Subcutaneous abdominal adipose tissue (tissue), 5 donors: Measurements from ENCODE around the gene KCTD1.
"Not testable (repeated sequence)": the region's sequence is repeated elsewhere in the genome, so short reads cannot be mapped to it uniquely, and the experiment has no call there.

ENCODE experiments used
- H3K27ac ChIP-seq: one replicate; pipeline ENCODE4 v1.7.0; 2013; ENCODE audit warnings: low read depth, mild to moderate bottlenecking, inconsistent platforms, low read length, moderate library complexity
- H3K27me3 ChIP-seq, 5 donors: one replicate each; pipeline ENCODE4 v1.7.0; 2013; ENCODE audit warnings: low read length in 5 of 5, inconsistent platforms in 1 of 5; ENCODE audit not compliant: control insufficient read depth in 5 of 5, insufficient read depth in 4 of 5
- H3K36me3 ChIP-seq, 5 donors: one replicate each; pipeline ENCODE4 v1.7.0; 2013; ENCODE audit warnings: low read length in 5 of 5; ENCODE audit not compliant: control insufficient read depth in 5 of 5, insufficient read depth in 5 of 5
- H3K4me1 ChIP-seq, 5 donors: one replicate each; pipeline ENCODE4 v1.7.0; 2013; ENCODE audit warnings: low read length in 5 of 5, mild to moderate bottlenecking in 3 of 5, moderate library complexity in 1 of 5; ENCODE audit not compliant: control insufficient read depth in 5 of 5, insufficient read depth in 5 of 5
- H3K4me3 ChIP-seq, 5 donors: one replicate each; pipeline ENCODE4 v1.7.0; 2013; ENCODE audit warnings: low read length in 5 of 5, low read depth in 1 of 5
- H3K9ac ChIP-seq, 5 donors: one replicate each; pipeline ENCODE4 v1.7.0; 2013; ENCODE audit warnings: low read length in 5 of 5, mild to moderate bottlenecking in 4 of 5, moderate library complexity in 3 of 5
- H3K9me3 ChIP-seq, 5 donors: one replicate each; pipeline ENCODE4 v1.7.0; 2013; ENCODE audit warnings: low read length in 5 of 5; ENCODE audit not compliant: control insufficient read depth in 5 of 5
- donor health status: healthy.
- donor health status: healthy.
- donor health status: healthy.
- donor health status: healthy.
- donor health status: healthy.

Gene KCTD1

GRCh38 chr18:26437634-26438033, 110.7 kb downstream of the KCTD1 start:
- not testable (repeated sequence) for H3K9me3 ChIP-seq, H3K36me3 ChIP-seq, H3K27ac ChIP-seq, H3K4me3 ChIP-seq, H3K9ac ChIP-seq, H3K27me3 ChIP-seq, H3K4me1 ChIP-seq

DNA sequence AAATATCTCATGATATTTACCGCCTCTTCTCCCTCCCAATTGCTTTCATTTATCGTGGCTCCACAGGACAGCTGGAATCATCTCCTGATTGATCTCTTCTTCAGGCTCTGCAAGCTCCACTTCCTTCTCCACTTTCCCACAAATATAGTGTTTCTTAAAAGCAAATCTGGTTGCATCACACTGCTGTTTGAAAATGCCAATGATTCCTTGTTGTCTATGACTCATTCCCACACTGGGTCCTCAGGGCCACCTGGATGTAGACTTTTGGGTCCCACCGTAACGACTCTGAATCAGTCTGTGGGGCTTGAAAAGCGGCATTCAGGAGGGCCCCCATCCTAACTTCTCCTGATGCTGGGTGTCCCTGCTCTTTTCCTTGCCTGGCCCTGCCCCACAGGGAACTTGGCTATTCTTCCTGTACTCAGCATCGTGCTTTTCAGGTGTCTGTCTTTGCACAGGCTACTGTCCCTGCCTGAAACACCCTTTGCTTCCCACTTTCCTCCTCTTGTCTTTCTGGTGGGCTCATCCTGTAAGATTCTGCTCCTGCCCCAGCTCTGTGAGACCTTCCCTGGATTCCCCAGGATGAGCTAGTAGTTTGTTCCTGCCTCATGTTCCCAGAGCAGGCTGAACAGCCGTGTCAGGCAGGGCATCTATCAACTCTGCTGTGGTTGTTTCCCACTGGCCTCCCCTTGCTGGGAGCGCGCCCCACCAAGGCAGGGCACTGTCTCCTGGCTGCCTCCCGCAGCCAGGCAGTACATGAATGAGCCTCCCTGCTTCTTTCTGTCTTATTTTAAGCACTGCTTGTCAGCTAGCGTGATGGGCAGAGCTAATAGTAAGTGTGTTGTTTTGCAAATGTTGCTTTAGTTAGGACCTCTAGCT, 111.9 kb downstream of the KCTD1 start:
- Histone ChIP-seq H3K4me3 (no peak overlapping the region), H3K27ac (no peak overlapping the region), H3K9ac (no peak overlapping the region), H3K9me3 (no peaks in the 10 kb centered on the region), H3K36me3 (no peaks in the 10 kb centered on the region), H3K27me3 (no peaks in the 10 kb centered on the region), H3K4me1 (no peaks in the 10 kb centered on the region)

DNA sequence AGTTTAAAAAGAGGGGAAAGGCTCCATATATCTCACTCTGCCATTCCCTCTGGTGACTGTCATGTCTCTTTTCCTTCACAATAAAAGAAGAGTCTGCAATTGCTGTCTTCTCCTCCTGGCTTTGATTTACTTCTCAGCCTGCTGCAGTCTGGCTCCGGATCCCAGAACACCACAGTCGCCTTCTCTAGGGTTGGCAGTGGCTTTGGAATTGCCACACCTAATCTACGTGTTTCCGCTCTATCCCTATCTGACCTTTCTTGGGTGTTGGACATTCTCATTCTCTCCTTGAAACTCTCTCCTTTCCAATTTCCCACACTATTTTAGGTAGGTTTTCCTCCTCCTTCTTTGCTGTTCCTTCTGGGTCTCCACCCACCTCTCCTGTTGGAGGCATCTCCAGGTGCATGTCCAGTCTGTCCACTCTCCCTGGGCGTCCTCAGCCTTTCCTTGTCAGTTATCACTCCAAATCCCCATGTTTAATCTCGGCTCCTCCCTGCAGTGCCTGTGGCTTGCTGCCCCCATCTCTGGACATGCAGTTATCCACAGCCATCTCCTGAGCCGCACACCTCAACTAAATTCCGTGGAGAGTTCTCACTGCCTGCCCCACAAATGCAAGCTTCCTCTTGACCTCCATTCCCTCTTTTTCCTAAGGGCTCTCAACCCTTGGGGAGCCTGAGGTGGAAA, 112.8 kb downstream of the KCTD1 start:
- Histone ChIP-seq H3K27ac (no peak overlapping the region), H3K36me3 (no peaks in the 10 kb centered on the region), H3K4me1 (no peaks in the 10 kb centered on the region), H3K27me3 (no peaks in the 10 kb centered on the region), H3K9ac (no peak overlapping the region), H3K4me3 (no peak overlapping the region), H3K9me3 (no peaks in the 10 kb centered on the region)

DNA sequence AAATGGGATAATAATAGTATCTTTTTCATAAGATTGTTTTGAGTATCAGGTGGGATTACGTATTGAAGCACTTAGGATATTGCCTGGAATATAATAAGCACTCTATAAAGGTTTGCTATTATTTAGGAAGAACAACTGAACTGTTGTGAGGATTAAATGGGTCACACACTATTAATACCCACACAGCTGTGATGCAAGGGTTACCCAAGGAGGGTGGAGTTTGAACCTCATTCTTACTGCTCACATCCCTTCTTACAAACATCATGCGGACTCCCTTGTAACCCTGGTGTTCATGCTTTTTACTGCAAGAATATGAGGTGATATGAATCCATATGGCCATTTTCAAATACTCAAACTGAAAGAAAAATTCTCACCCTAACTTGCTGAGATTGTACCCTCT, 113.5 kb downstream of the KCTD1 start:
- Histone ChIP-seq H3K27ac (no peak overlapping the region), H3K4me3 (no peak overlapping the region), H3K36me3 (no peaks in the 10 kb centered on the region)

DNA sequence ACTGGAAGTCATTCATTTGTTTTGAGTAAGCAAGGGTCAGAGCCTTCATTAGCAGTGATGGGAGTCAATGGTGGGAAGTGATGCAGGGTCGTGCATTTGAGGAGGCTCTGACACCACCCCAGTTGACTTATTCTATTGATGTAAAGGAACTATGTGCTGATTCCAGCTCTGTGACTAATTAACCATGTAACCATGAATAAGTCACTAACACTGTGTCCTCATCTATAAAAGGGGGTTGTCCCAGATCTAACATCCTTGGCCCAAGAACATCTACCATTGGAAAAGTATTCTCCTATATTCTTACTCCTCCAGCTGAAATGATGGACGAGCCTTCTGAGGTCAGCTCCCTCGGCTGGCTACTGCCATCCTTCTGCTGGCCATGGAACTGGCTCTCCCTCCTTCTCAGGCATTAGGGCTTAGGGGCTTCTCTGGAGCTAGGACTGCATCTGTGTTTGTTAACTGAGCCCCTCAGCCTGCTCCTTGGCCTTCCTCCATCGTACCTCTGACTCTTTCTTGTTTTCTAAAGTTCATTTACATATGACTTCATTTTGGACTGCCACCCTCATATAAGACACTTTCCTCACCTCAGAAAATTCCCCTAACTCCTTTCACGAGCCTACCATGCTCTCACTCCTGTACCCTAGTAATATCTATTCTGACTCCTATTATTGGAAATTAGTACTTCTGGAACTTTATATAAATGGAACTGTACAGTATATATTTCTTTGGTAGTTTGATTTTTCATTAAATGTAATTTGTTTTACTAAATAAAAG, 115.5 kb downstream of the KCTD1 start:
- no peaks in the 10 kb centered on the region for H3K36me3 ChIP-seq

More for the DNA sequence above, 113.5 kb downstream of the KCTD1 start:
- Histone ChIP-seq H3K4me1 (no peaks in the 10 kb centered on the region), H3K27me3 (no peaks in the 10 kb centered on the region), H3K9ac (no peak overlapping the region), H3K9me3 (no peaks in the 10 kb centered on the region)

DNA sequence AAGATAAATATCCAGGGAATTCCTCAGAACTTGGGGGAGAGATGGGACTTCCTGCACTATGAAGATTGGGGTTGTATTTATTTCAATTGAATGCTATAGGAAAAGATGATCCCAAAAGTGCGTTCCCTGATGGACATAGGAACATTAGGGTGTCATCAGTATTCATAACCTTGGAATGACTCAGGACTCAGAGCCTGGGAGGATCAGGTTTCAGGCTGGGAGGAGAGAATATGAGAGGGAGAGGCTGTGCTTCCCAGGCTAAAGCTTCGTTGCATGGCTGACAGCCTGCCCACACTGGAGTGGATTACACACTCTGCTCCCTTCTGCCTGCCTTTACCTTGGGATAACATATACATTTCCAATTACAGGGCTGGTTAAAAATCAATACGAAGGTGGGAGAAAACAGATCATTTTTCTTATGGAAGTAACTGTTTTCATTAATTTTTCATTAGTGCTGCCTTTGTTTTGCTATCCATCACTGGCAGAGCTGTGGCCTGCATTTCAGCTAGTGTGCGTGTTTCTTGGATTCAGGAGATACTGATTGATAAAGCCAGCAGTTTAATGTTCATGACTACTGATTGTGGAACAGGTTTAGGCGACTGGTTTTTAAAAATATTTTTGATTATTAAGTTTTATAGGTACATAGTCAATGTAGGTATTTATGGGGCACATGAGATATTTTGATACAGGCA, 118.7 kb downstream of the KCTD1 start:
- H3K27ac ChIP-seq = no peak overlapping the region
- H3K36me3 ChIP-seq = no peaks in the 10 kb centered on the region
- no peaks in the 10 kb centered on the region for H3K9me3 ChIP-seq
- H3K9ac ChIP-seq = no peak overlapping the region
- H3K4me1 ChIP-seq = no peaks in the 10 kb centered on the region
- no peaks in the 10 kb centered on the region for H3K27me3 ChIP-seq
- H3K4me3 ChIP-seq = no peak overlapping the region

More for the DNA sequence above, 115.5 kb downstream of the KCTD1 start:
- no peaks in the 10 kb centered on the region for H3K9me3 ChIP-seq
- H3K27ac ChIP-seq = no peak overlapping the region
- H3K4me1 ChIP-seq = no peaks in the 10 kb centered on the region
- H3K9ac ChIP-seq = no peak overlapping the region
- no peaks in the 10 kb centered on the region for H3K27me3 ChIP-seq
- no peak overlapping the region for H3K4me3 ChIP-seq

GRCh38 chr18:26425148-26425531, 123.2 kb downstream of the KCTD1 start:
- Histone ChIP-seq H3K9ac (no peak overlapping the region), H3K4me1 (no peaks in the 10 kb centered on the region), H3K27ac (no peak overlapping the region), H3K36me3 (no peaks in the 10 kb centered on the region), H3K9me3 (no peaks in the 10 kb centered on the region), H3K27me3 (no peaks in the 10 kb centered on the region), H3K4me3 (no peak overlapping the region)

- no peaks in the 10 kb centered on the region for H3K9me3 ChIP-seq
- H3K27ac ChIP-seq = no peak overlapping the region
- H3K9ac ChIP-seq = no peak overlapping the region
- H3K4me1 ChIP-seq = peaks cover 0 to 3% (median 0%) of the 10 kb centered on the region in 5 donors
- H3K4me3 ChIP-seq = no peak overlapping the region
- H3K27me3 ChIP-seq = no peaks in the 10 kb centered on the region
- no peaks in the 10 kb centered on the region for H3K36me3 ChIP-seq
Observed at GRCh38 chr18:26424428-26425147, 123.8 kb downstream of the KCTD1 start.

GRCh38 chr18:26422472-26423162, 125.7 kb downstream of the KCTD1 start:
- no peak overlapping the region for H3K9ac ChIP-seq
- no peak overlapping the region for H3K27ac ChIP-seq
- H3K36me3 ChIP-seq = no peaks in the 10 kb centered on the region
- H3K9me3 ChIP-seq = no peaks in the 10 kb centered on the region
- no peak overlapping the region for H3K4me3 ChIP-seq
- H3K4me1 ChIP-seq = peaks cover 0 to 3% (median 0%) of the 10 kb centered on the region in 5 donors
- no peaks in the 10 kb centered on the region for H3K27me3 ChIP-seq
